ENCODE measurements around the gene ITGA2. TPM values are rescaled to one million over a fixed set of nuclear protein-coding genes. Genes with fewer than 3 reads are reported as not detected.

Gene ITGA2
- total and polyA plus RNA-seq, 2 experiments from 2014 or later, result 2.5 to 10.2 TPM

DNA sequence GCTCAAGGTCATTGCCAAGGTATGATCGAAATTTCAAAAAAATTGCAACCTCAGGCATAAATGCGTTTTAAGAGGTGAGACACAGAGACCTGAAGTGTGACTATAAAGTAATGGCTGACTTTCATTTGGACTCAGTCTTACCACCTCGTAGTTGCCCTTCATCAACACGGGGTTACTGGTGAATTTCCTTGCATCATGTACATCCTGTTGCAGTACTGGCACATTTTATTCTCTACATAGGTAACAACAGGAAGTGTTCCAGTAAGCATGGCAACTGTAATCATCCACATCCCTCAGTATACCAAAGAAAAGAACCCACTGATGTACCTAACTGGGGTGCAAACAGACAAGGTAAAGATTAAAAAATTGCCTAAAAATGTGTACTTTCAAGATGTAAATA is 91.1 kb downstream of the ITGA2 start:
- H3K4me1 ChIP-seq (ENCODE audit: insufficient read depth), result no peaks in the 10 kb centered on the region
- no peak for TF ChIP-seq EZH2phosphoT487 (IDR thresholded peaks at IDR 0.05; ENCODE audit: low read depth, severe bottlenecking, unreplicated experiment)
- no peak for TF ChIP-seq EZH2 (IDR thresholded peaks at IDR 0.05; ENCODE audit: borderline replicate concordance)
- TF ChIP-seq, protein P1, sequence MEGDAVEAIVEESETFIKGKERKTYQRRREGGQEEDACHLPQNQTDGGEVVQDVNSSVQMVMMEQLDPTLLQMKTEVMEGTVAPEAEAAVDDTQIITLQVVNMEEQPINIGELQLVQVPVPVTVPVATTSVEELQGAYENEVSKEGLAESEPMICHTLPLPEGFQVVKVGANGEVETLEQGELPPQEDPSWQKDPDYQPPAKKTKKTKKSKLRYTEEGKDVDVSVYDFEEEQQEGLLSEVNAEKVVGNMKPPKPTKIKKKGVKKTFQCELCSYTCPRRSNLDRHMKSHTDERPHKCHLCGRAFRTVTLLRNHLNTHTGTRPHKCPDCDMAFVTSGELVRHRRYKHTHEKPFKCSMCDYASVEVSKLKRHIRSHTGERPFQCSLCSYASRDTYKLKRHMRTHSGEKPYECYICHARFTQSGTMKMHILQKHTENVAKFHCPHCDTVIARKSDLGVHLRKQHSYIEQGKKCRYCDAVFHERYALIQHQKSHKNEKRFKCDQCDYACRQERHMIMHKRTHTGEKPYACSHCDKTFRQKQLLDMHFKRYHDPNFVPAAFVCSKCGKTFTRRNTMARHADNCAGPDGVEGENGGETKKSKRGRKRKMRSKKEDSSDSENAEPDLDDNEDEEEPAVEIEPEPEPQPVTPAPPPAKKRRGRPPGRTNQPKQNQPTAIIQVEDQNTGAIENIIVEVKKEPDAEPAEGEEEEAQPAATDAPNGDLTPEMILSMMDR (IDR thresholded peaks at IDR 0.05; ENCODE audit: poor library complexity), result no peak
- H2AFZ ChIP-seq, result no peak overlapping the region
- no peaks in the 10 kb centered on the region for H3K9me2 ChIP-seq (replicated peaks; ENCODE audit: insufficient read depth)
- H4K20me1 ChIP-seq (ENCODE audit: insufficient read depth, poor library complexity, severe bottlenecking), result no peaks in the 10 kb centered on the region
- no peaks in the 10 kb centered on the region for H3K79me2 ChIP-seq
- no peaks in the 10 kb centered on the region for H3K27me3 ChIP-seq
- H3K9me3 ChIP-seq (ENCODE audit: low read depth), result no peaks in the 10 kb centered on the region
- no peaks in the 10 kb centered on the region for H3K36me3 ChIP-seq (replicated peaks; ENCODE audit: insufficient read depth, low read depth)
- no peak overlapping the region for H3K27ac ChIP-seq
- no peak for DNase-seq (ENCODE audit: low spot score)
- no peak overlapping the region for H3K4me2 ChIP-seq
- 92% methylated on average over 4 of the region's 4 CpGs for WGBS (ENCODE audit: low lambda C conversion rate, missing lambda C conversion rate)
- H3K4me3 ChIP-seq, result no peak overlapping the region

DNA sequence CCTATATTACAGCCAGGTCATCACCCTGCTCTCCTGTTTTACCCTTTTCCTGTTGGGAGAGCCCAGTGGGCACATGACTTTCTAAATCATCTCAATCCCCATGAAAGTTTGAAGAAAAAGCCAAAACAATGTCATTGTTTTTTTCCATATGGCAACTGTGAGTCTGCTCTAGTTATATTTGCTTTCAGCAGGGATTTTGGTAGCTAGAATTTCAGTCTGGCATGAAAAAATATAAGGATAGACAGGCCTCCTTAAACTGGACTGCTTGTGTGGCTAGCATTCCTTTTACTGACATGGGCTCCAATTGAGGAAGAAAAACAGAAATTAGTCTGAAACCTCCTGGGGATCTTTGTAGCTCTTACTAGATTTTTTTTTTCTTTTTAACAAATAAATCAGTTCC is 94.8 kb downstream of the ITGA2 start:
- TF ChIP-seq, protein P1 (IDR thresholded peaks at IDR 0.05; ENCODE audit: poor library complexity), result no peak
- TF ChIP-seq EZH2phosphoT487 (IDR thresholded peaks at IDR 0.05; ENCODE audit: low read depth, severe bottlenecking, unreplicated experiment), result no peak
- TF ChIP-seq EZH2 (IDR thresholded peaks at IDR 0.05; ENCODE audit: borderline replicate concordance), result no peak
- Histone ChIP-seq H3K9me3 (ENCODE audit: low read depth) (no peaks in the 10 kb centered on the region), H3K4me2 (no peak overlapping the region), H3K4me1 (ENCODE audit: insufficient read depth) (no peaks in the 10 kb centered on the region), H4K20me1 (ENCODE audit: insufficient read depth, poor library complexity, severe bottlenecking) (no peaks in the 10 kb centered on the region), H3K9me2 (replicated peaks; ENCODE audit: insufficient read depth) (no peaks in the 10 kb centered on the region), H3K36me3 (replicated peaks; ENCODE audit: insufficient read depth, low read depth) (no peaks in the 10 kb centered on the region), H3K27me3 (no peaks in the 10 kb centered on the region), H3K79me2 (no peaks in the 10 kb centered on the region), H2AFZ (no peak overlapping the region), H3K4me3 (no peak overlapping the region), H3K27ac (no peak overlapping the region)
- DNase-seq (ENCODE audit: low spot score), result no peak

GRCh38 chr5:53084546-53085255 is 95.5 kb downstream of the ITGA2 start:
- H3K36me3 ChIP-seq (replicated peaks; ENCODE audit: insufficient read depth, low read depth), result no peaks in the 10 kb centered on the region
- H3K4me3 ChIP-seq, result no peak overlapping the region
- no peaks in the 10 kb centered on the region for H4K20me1 ChIP-seq (ENCODE audit: insufficient read depth, poor library complexity, severe bottlenecking)
- no peak overlapping the region for H2AFZ ChIP-seq
- no peaks in the 10 kb centered on the region for H3K4me1 ChIP-seq (ENCODE audit: insufficient read depth)
- TF ChIP-seq EZH2 (IDR thresholded peaks at IDR 0.05; ENCODE audit: borderline replicate concordance) (no peak), EZH2phosphoT487 (IDR thresholded peaks at IDR 0.05; ENCODE audit: low read depth, severe bottlenecking, unreplicated experiment) (no peak)
- TF ChIP-seq, protein P1 (IDR thresholded peaks at IDR 0.05; ENCODE audit: poor library complexity), result no peak
- no peak overlapping the region for H3K4me2 ChIP-seq
- H3K79me2 ChIP-seq, result no peaks in the 10 kb centered on the region
- 89% methylated on average over 4 of the region's 4 CpGs for WGBS (ENCODE audit: low lambda C conversion rate, missing lambda C conversion rate)
- H3K27me3 ChIP-seq, result no peaks in the 10 kb centered on the region
- H3K27ac ChIP-seq, result no peak overlapping the region
- no peaks in the 10 kb centered on the region for H3K9me3 ChIP-seq (ENCODE audit: low read depth)
- H3K9me2 ChIP-seq (replicated peaks; ENCODE audit: insufficient read depth), result no peaks in the 10 kb centered on the region
- no peak for DNase-seq (ENCODE audit: low spot score)
